HL-60 (cell line): ENCODE data around the gene C9orf50.

Experiments
- GABPA ChIP-seq: IDR thresholded peaks from 2 replicates; pipeline ENCODE4 v1.6.1; 2012; ENCODE audit warnings: low read depth
- TF ChIP-seq, protein P1 (sequence below): IDR thresholded peaks from 2 replicates; pipeline ENCODE4 v1.6.1; 2012; ENCODE audit warnings: low read depth; ENCODE audit not compliant: insufficient replicate concordance
- TF ChIP-seq, protein P2 (sequence below): IDR thresholded peaks from one replicate; pipeline ENCODE4 v1.5.1; 2011; ENCODE audit warnings: low read length, control low read depth, inconsistent platforms; ENCODE audit not compliant: insufficient read depth

DNA sequence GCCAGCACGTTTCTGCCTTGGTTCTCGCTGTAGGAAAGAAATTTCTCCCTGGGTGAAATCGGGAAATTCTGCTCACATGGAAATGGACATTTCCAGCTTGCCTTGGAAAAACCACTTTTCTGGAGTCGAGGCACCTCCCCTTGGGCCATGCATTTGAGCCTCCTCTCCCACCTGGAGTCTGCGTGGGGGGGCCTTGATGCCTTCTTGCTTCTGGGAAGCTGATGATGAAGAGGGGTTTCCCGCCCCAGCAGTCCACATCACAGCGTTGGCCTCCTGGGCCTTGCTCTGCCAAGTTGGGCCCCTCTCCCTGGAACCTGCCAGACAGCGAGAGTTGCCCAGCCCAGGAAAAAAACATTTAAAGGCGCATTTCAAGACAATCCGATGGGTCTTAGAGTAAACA is 22.8 kb upstream of the C9orf50 start:
- TF ChIP-seq, protein P1, sequence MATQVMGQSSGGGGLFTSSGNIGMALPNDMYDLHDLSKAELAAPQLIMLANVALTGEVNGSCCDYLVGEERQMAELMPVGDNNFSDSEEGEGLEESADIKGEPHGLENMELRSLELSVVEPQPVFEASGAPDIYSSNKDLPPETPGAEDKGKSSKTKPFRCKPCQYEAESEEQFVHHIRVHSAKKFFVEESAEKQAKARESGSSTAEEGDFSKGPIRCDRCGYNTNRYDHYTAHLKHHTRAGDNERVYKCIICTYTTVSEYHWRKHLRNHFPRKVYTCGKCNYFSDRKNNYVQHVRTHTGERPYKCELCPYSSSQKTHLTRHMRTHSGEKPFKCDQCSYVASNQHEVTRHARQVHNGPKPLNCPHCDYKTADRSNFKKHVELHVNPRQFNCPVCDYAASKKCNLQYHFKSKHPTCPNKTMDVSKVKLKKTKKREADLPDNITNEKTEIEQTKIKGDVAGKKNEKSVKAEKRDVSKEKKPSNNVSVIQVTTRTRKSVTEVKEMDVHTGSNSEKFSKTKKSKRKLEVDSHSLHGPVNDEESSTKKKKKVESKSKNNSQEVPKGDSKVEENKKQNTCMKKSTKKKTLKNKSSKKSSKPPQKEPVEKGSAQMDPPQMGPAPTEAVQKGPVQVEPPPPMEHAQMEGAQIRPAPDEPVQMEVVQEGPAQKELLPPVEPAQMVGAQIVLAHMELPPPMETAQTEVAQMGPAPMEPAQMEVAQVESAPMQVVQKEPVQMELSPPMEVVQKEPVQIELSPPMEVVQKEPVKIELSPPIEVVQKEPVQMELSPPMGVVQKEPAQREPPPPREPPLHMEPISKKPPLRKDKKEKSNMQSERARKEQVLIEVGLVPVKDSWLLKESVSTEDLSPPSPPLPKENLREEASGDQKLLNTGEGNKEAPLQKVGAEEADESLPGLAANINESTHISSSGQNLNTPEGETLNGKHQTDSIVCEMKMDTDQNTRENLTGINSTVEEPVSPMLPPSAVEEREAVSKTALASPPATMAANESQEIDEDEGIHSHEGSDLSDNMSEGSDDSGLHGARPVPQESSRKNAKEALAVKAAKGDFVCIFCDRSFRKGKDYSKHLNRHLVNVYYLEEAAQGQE, result no peak
- TF ChIP-seq, protein P2, sequence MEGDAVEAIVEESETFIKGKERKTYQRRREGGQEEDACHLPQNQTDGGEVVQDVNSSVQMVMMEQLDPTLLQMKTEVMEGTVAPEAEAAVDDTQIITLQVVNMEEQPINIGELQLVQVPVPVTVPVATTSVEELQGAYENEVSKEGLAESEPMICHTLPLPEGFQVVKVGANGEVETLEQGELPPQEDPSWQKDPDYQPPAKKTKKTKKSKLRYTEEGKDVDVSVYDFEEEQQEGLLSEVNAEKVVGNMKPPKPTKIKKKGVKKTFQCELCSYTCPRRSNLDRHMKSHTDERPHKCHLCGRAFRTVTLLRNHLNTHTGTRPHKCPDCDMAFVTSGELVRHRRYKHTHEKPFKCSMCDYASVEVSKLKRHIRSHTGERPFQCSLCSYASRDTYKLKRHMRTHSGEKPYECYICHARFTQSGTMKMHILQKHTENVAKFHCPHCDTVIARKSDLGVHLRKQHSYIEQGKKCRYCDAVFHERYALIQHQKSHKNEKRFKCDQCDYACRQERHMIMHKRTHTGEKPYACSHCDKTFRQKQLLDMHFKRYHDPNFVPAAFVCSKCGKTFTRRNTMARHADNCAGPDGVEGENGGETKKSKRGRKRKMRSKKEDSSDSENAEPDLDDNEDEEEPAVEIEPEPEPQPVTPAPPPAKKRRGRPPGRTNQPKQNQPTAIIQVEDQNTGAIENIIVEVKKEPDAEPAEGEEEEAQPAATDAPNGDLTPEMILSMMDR, result no peak
- TF ChIP-seq GABPA, result no peak
